ENCODE measurements around the gene SLC66A2. TPM values are rescaled to one million over a fixed set of nuclear protein-coding genes. Genes with fewer than 3 reads are reported as not detected.

The SLC66A2 gene
- total and polyA plus RNA-seq, 12 donors: 5.1 to 47.8 (median 32.9) TPM

DNA sequence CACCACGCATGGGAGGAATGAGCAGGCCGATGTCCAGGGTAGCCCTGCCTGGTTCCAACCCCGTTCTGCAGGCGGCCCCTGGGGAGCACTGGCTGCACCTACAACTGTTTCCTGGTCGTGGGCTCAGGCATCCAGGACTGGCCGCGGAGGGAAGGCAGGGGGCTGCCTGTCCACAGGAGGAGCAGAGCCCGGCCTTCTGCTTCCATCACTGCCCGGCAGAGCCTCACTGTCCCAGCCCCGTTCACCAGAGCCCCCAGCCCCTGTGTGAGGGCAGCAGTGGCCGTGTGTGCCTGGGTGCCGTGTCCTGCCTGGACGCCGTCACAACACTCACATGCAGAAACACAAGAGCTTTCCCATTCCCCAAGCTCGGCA, 97.5 kb downstream of the SLC66A2 start:
- no peak for TF ChIP-seq POLR2A (IDR thresholded peaks at IDR 0.05)
- TF ChIP-seq, protein P1, sequence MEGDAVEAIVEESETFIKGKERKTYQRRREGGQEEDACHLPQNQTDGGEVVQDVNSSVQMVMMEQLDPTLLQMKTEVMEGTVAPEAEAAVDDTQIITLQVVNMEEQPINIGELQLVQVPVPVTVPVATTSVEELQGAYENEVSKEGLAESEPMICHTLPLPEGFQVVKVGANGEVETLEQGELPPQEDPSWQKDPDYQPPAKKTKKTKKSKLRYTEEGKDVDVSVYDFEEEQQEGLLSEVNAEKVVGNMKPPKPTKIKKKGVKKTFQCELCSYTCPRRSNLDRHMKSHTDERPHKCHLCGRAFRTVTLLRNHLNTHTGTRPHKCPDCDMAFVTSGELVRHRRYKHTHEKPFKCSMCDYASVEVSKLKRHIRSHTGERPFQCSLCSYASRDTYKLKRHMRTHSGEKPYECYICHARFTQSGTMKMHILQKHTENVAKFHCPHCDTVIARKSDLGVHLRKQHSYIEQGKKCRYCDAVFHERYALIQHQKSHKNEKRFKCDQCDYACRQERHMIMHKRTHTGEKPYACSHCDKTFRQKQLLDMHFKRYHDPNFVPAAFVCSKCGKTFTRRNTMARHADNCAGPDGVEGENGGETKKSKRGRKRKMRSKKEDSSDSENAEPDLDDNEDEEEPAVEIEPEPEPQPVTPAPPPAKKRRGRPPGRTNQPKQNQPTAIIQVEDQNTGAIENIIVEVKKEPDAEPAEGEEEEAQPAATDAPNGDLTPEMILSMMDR (IDR thresholded peaks at IDR 0.05): no peak
- DNase-seq: peak in 1 of 7 donors; percentile 6
- intact Hi-C loops (cut with DNase I): no loop called here
- WGBS, 4 donors: 90 to 93% (median 90%) methylated on average over 13 to 15 of the region's 15 CpGs
- Histone ChIP-seq H3K4me1 (replicated peaks in 1 of 2) (no peaks in the 10 kb centered on the region), H3K36me3 (replicated peaks in 1 of 2) (no peaks in the 10 kb centered on the region), H3K4me3 (no peak overlapping the region), H3K27ac (no peak overlapping the region), H3K9me3 (replicated peaks in 1 of 3) (no peaks in the 10 kb centered on the region), H3K27me3 (no peaks in the 10 kb centered on the region)

DNA sequence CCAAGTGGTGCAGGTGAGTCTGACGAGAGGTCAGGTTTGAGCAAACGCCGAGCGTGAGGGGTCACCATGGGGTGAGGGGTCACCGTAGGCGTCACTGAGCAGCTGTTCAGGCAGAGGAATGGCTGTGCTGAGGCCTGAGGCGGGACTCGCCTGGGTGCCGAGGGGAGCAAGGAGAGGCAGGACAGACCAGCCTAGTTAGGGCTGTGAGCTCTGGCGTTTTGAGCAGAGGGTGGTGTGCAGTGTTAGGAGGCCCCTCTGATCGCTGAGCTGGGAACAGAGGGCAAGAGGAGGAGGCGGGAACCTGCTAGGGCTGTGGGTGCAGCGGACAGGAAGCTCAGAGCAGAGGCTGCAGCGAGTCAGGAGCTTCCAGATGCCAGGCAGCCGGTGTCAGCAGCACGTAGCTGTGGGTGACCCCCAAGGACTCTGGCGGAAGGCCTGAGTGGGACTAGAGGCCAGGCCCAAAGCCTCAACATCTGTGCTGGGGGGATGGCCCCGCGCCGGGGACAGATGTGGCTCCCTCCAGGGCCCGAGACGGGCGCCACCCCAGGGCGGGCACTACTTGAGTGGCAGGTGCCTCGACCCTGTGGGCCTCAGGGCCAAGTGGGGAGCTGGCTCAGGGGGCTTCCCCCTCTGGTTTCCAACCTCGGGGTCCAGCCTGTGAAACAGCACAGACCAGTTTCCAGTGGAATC, 98.0 kb downstream of the SLC66A2 start:
- Histone ChIP-seq H3K36me3 (replicated peaks in 1 of 2) (no peaks in the 10 kb centered on the region), H3K9me3 (replicated peaks in 1 of 3) (no peaks in the 10 kb centered on the region), H3K4me1 (replicated peaks in 1 of 2) (no peaks in the 10 kb centered on the region), H3K27ac (no peak overlapping the region), H3K27me3 (no peaks in the 10 kb centered on the region), H3K4me3 (no peak overlapping the region)
- WGBS, 4 donors: 60 to 82% (median 80%) methylated on average over 11 to 26 of the region's 26 CpGs
- TF ChIP-seq, protein P1 (IDR thresholded peaks at IDR 0.05): no peak
- no peak for TF ChIP-seq POLR2A (IDR thresholded peaks at IDR 0.05)
- DNase-seq: peak in 2 of 7 donors; percentile 15 to 16
- intact Hi-C loops (cut with DNase I): no loop called here

DNA sequence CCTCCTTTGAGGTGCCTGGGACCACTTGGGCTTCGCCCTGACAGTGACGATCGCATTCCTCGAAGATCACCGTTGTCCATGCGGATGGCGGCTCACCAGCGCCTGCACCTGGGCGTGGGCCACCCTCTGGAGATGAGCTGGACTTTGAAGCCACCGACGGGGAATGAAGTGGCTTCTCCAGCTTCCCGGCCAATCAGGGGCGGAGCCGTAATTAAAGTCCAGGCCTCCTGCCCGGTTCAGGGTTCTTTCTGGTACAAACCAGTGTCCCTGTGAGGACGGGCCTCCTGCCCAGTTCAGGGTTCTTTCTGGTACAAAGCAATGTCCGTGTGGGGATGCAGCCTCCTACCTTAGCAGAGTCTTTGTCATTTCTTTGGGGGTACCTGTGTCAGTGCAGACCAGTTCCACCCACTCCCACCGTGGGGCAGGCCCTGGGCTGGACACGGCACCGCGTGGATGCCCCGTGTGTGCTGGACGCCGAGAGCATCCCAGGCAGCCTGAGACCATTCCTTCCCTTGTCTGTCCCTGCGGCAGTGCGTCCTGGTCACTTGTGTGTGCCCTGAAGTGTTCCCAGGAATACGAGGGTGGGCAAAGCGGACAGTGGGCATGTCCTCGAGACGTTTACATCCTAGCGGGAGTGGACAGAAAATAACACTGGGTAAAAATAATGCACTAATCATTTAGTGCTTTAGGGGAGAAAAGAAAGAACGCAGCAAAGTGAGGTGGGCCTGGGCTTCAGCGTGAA, 98.7 kb downstream of the SLC66A2 start:
- H3K27me3 ChIP-seq: no peaks in the 10 kb centered on the region
- no peaks in the 10 kb centered on the region for H3K36me3 ChIP-seq (replicated peaks in 1 of 2)
- WGBS, 4 donors: 89 to 90% (median 90%) methylated on average over 27 to 33 of the region's 33 CpGs
- no peak overlapping the region for H3K27ac ChIP-seq
- TF ChIP-seq, protein P1 (IDR thresholded peaks at IDR 0.05): no peak
- TF ChIP-seq POLR2A (IDR thresholded peaks at IDR 0.05): no peak
- no peaks in the 10 kb centered on the region for H3K9me3 ChIP-seq (replicated peaks in 1 of 3)
- peak in 2 of 7 donors; percentile 13 to 41 for DNase-seq
- H3K4me3 ChIP-seq: no peak overlapping the region
- H3K4me1 ChIP-seq (replicated peaks in 1 of 2): no peaks in the 10 kb centered on the region
- intact Hi-C loops (cut with DNase I): no loop called here

Other genes with a start within 250 kb of the SLC66A2 start
- gene KCNG2, start 153.7 kb downstream of the SLC66A2 start, total RNA-seq: 1 to 10 TPM in 2 of 9 donors, under 1 TPM in 6, not detected in 1; 0.06 to 2.9 (median 0.55) TPM
- under 1 TPM in 1 of 3 donors, not detected in 2; 0.40 TPM for gene KCNG2, start 153.7 kb downstream of the SLC66A2 start, polyA plus RNA-seq
- gene HSBP1L1, start 13.0 kb upstream of the SLC66A2 start, total RNA-seq: 100 to 1,000 TPM in 1 of 9 donors, 10 to 100 TPM in 8; 27.9 to 119 (median 35.2) TPM
- 100 to 1,000 TPM in 1 of 3 donors, 10 to 100 TPM in 2; 17.3 to 182 (median 77.6) TPM for gene HSBP1L1, start 13.0 kb upstream of the SLC66A2 start, polyA plus RNA-seq
- gene TXNL4A, start 36.9 kb upstream of the SLC66A2 start, total RNA-seq: 100 to 1,000 TPM in 4 of 9 donors, 10 to 100 TPM in 5; 26.5 to 148 (median 84.3) TPM
- 100 to 1,000 TPM in 1 of 3 donors, 10 to 100 TPM in 2; 79.6 to 128 (median 98.6) TPM for gene TXNL4A, start 36.9 kb upstream of the SLC66A2 start, polyA plus RNA-seq
- 10 to 100 TPM; 25.0 to 45.1 (median 32.5) TPM for gene RBFA, start 82.8 kb upstream of the SLC66A2 start, total RNA-seq
- gene RBFA, start 82.8 kb upstream of the SLC66A2 start, polyA plus RNA-seq: 10 to 100 TPM; 21.2 to 31.9 (median 26.0) TPM
- gene ADNP2, start 157.6 kb upstream of the SLC66A2 start, total RNA-seq: 10 to 100 TPM in 6 of 9 donors, 1 to 10 TPM in 3; 8.1 to 18.3 (median 13.9) TPM
- 10 to 100 TPM in 1 of 3 donors, 1 to 10 TPM in 2; 4.7 to 10.5 (median 5.2) TPM for gene ADNP2, start 157.6 kb upstream of the SLC66A2 start, polyA plus RNA-seq

All from adrenal gland (tissue), 12 donors.